DND-41 (cell line): ENCODE measurements around the gene CRAMP1.
"Not testable (repeated sequence)": the region's sequence is repeated elsewhere in the genome, so short reads cannot be mapped to it uniquely, and the experiment has no call there.

ENCODE experiments used
- ATAC-seq: fragments of 200-7000 bp; cut with Tn5 transposase; 3 replicates; pipeline ENCODE4 v1.9.1; 2021; ENCODE audit warnings: low read depth; ENCODE audit not compliant: insufficient read depth
- DNase-seq: peaks from one replicate; pipeline ENCODE4 v3.0.0-alpha.2; 2020
- H2AFZ ChIP-seq: 2 replicates; pipeline ENCODE4 v1.6.0; 2012; ENCODE audit warnings: low read depth, low read length
- H3K27ac ChIP-seq: 2 replicates; pipeline ENCODE4 v1.5.1; 2012; ENCODE audit warnings: low read length, inconsistent platforms
- H3K27me3 ChIP-seq: fragments of 200-600 bp; sonication (generic); 2 replicates; pipeline ENCODE4 v1.6.0; 2012; ENCODE audit warnings: low read length, mild to moderate bottlenecking, inconsistent platforms; ENCODE audit not compliant: insufficient read depth, poor library complexity
- H3K36me3 ChIP-seq: 2 replicates; pipeline ENCODE4 v1.5.1; 2012; ENCODE audit warnings: low read length, inconsistent platforms; ENCODE audit not compliant: insufficient read depth
- H3K4me1 ChIP-seq: 2 replicates; pipeline ENCODE4 v1.5.1; 2012; ENCODE audit warnings: mild to moderate bottlenecking, low read length; ENCODE audit not compliant: insufficient read depth
- H3K4me2 ChIP-seq: 2 replicates; pipeline ENCODE4 v1.6.0; 2012; ENCODE audit warnings: mild to moderate bottlenecking, moderate library complexity, low read length, inconsistent platforms; ENCODE audit not compliant: insufficient read depth
- H3K4me3 ChIP-seq, 2 experiments: fragments of 200-600 bp in 1 of 2; shearing (Covaris generic) in 1 of 2; 2 replicates each; pipeline ENCODE4 v1.5.1; 2012 to 2016; ENCODE audit warnings: inconsistent platforms in 2 of 2, low read length in 2 of 2, mild to moderate bottlenecking in 2 of 2, low read depth in 1 of 2, moderate library complexity in 1 of 2
- H3K79me2 ChIP-seq: 2 replicates; pipeline ENCODE4 v1.6.0; 2012; ENCODE audit warnings: low read length, inconsistent platforms; ENCODE audit not compliant: insufficient read depth
- H3K9ac ChIP-seq: 2 replicates; pipeline ENCODE4 v1.6.0; 2012; ENCODE audit warnings: low read depth, mild to moderate bottlenecking, inconsistent platforms, low read length, moderate library complexity
- H3K9me3 ChIP-seq: 2 replicates; pipeline ENCODE4 v1.5.1; 2012; ENCODE audit warnings: low read length, moderate library complexity, mild to moderate bottlenecking, inconsistent platforms; ENCODE audit not compliant: insufficient read depth, severe bottlenecking
- H4K20me1 ChIP-seq: 2 replicates; pipeline ENCODE4 v1.6.0; 2012; ENCODE audit warnings: low read length; ENCODE audit not compliant: insufficient read depth
- CTCF ChIP-seq: IDR thresholded peaks from 2 replicates; pipeline ENCODE4 v1.5.1; 2012; ENCODE audit warnings: borderline replicate concordance, low read length, moderate library complexity, mild to moderate bottlenecking; ENCODE audit not compliant: poor library complexity, severe bottlenecking; ENCODE audit errors: extremely low read depth
- EZH2 ChIP-seq: IDR thresholded peaks from 3 replicates; pipeline ENCODE4 v1.6.1; 2012; ENCODE audit warnings: borderline replicate concordance, low read depth, mild to moderate bottlenecking, moderate library complexity, low read length, inconsistent platforms; ENCODE audit not compliant: severe bottlenecking

Gene CRAMP1

GRCh38 chr16:1584926-1585484, 27.2 kb upstream of the CRAMP1 start:
- TF ChIP-seq CTCF, result no peak
- no peak for TF ChIP-seq EZH2
- ATAC-seq (no peak), DNase-seq (no peak)
- Histone ChIP-seq H3K4me3 (no peak overlapping the region), H3K27me3 (no peaks in the 10 kb centered on the region), H3K4me1 (no peaks in the 10 kb centered on the region), H3K9ac (no peak overlapping the region), H3K4me2 (no peak overlapping the region), H3K9me3 (no peaks in the 10 kb centered on the region), H3K27ac (no peak overlapping the region), H3K36me3 (peaks cover 34% of the 10 kb centered on the region), H3K79me2 (no peaks in the 10 kb centered on the region), H4K20me1 (no peaks in the 10 kb centered on the region), H2AFZ (no peak overlapping the region)

GRCh38 chr16:1590366-1590765, 21.8 kb upstream of the CRAMP1 start:
- Histone ChIP-seq H3K9ac (no peak overlapping the region), H3K27me3 (no peaks in the 10 kb centered on the region), H3K4me3 (no peak overlapping the region), H3K9me3 (no peaks in the 10 kb centered on the region), H3K79me2 (no peaks in the 10 kb centered on the region), H3K36me3 (peaks cover 21% of the 10 kb centered on the region), H4K20me1 (no peaks in the 10 kb centered on the region), H2AFZ (no peak overlapping the region), H3K4me2 (no peak overlapping the region), H3K4me1 (no peaks in the 10 kb centered on the region), H3K27ac (no peak overlapping the region)
- ATAC-seq (no peak), DNase-seq (no peak)
- TF ChIP-seq CTCF (no peak), EZH2 (no peak)

GRCh38 chr16:1590930-1591705, 21.0 kb upstream of the CRAMP1 start:
- DNase-seq (no peak), ATAC-seq (no peak)
- H3K4me2 ChIP-seq, result no peak overlapping the region
- H3K36me3 ChIP-seq, result peaks cover 18% of the 10 kb centered on the region
- no peak for TF ChIP-seq CTCF
- TF ChIP-seq EZH2, result no peak
- H3K4me3 ChIP-seq, result no peak overlapping the region
- no peaks in the 10 kb centered on the region for H3K4me1 ChIP-seq
- H3K79me2 ChIP-seq, result no peaks in the 10 kb centered on the region
- no peaks in the 10 kb centered on the region for H4K20me1 ChIP-seq
- H3K27ac ChIP-seq, result no peak overlapping the region
- H3K9me3 ChIP-seq, result no peaks in the 10 kb centered on the region
- no peak overlapping the region for H2AFZ ChIP-seq
- no peak overlapping the region for H3K9ac ChIP-seq
- no peaks in the 10 kb centered on the region for H3K27me3 ChIP-seq

- Histone ChIP-seq H3K9me3 (no peaks in the 10 kb centered on the region), H4K20me1 (no peaks in the 10 kb centered on the region), H3K27me3 (no peaks in the 10 kb centered on the region), H3K79me2 (no peaks in the 10 kb centered on the region), H3K36me3 (peaks cover 18% of the 10 kb centered on the region), H3K4me2 (no peak overlapping the region), H3K4me3 (no peak overlapping the region), H3K9ac (no peak overlapping the region), H3K4me1 (no peaks in the 10 kb centered on the region), H2AFZ (no peak overlapping the region), H3K27ac (no peak overlapping the region)
- TF ChIP-seq EZH2, result no peak
- TF ChIP-seq CTCF, result no peak
- DNase-seq (no peak), ATAC-seq (no peak)
Measured at GRCh38 chr16:1592446-1592845, 19.7 kb upstream of the CRAMP1 start.

- H3K4me1 ChIP-seq, H3K4me3 ChIP-seq, H3K9ac ChIP-seq, H2AFZ ChIP-seq, H3K4me2 ChIP-seq, DNase-seq, H3K79me2 ChIP-seq, H3K27me3 ChIP-seq, H3K27ac ChIP-seq, H3K9me3 ChIP-seq, H4K20me1 ChIP-seq, ATAC-seq: not testable (repeated sequence)
- peaks cover 12% of the 10 kb centered on the region for H3K36me3 ChIP-seq
Measured at GRCh38 chr16:1595511-1595910, 16.6 kb upstream of the CRAMP1 start.
